OCI-LY1 (cell line): Measurements from ENCODE around the gene SSR2.
A peak's percentile ranks its signal among the peaks of the same experiment; 100 is the strongest.

Source experiments
- CTCF ChIP-seq: fragments of 200-600 bp; sonication (generic), shearing (Covaris generic); IDR thresholded peaks from 2 replicates; pipeline ENCODE4 v1.5.1; 2017; ENCODE audit warnings: mild to moderate bottlenecking, antibody characterized with exemption, low read length, moderate library complexity, mixed read lengths
- EZH2 ChIP-seq: fragments of 200-600 bp; sonication (generic), shearing (Covaris generic); IDR thresholded peaks from 2 replicates; pipeline ENCODE4 v1.8.0; 2017; ENCODE audit warnings: borderline replicate concordance, mixed run types, mild to moderate bottlenecking, antibody characterized with exemption, low read length, moderate library complexity, mixed read lengths

- TF ChIP-seq CTCF, result peak; percentile 36; the same call in 1 of the 2 replicates
- TF ChIP-seq EZH2, result no peak
These were observed 54.6 kb downstream of the SSR2 start for GRCh38 chr1:155966135-155966534.
